Breast epithelium (tissue), 4 donors: ENCODE data around the gene MYL7. TPM values are rescaled to one million over a fixed set of nuclear protein-coding genes. Genes with fewer than 3 reads are reported as not detected.

ENCODE experiments used
- DNase-seq, 2 donors: peaks; one replicate each; pipeline ENCODE4 v3.0.0-alpha.2; 2019; ENCODE audit warnings: low spot score in 2 of 2
- H3K27ac ChIP-seq, 2 donors: fragments of 200-600 bp; sonication (generic) in 1 of 2; one replicate each; pipeline ENCODE4 v1.5.1; 2016 to 2019; ENCODE audit warnings: mild to moderate bottlenecking in 1 of 2
- H3K27me3 ChIP-seq, 2 donors: fragments of 200-600 bp; sonication (generic) in 1 of 2; one replicate each; pipeline versions ENCODE4 v1.5.1 to v1.6.0; 2017 to 2019; ENCODE audit warnings: control low read depth in 1 of 2, mild to moderate bottlenecking in 1 of 2
- H3K36me3 ChIP-seq: fragments of 200-600 bp; one replicate; pipeline ENCODE4 v1.5.1; 2019
- H3K4me1 ChIP-seq, 2 donors: fragments of 200-600 bp; sonication (generic); one replicate each; pipeline ENCODE4 v1.5.1; 2016 to 2019; ENCODE audit warnings: control low read depth in 1 of 2
- H3K4me3 ChIP-seq, 3 donors: fragments of 200-600 bp; sonication (generic); 1 replicate in 2 of 3; 2 replicates in 1 of 3; pipeline ENCODE4 v1.5.1; 2016 to 2019; ENCODE audit warnings: mild to moderate bottlenecking in 3 of 3, moderate library complexity in 2 of 3
- H3K9me3 ChIP-seq, 2 donors: fragments of 200-600 bp; sonication (generic) in 1 of 2; one replicate each; pipeline ENCODE4 v1.5.1; 2016 to 2019; ENCODE audit warnings: control low read depth in 1 of 2
- POLR2A ChIP-seq: fragments of 450-650 bp; IDR thresholded peaks from one replicate; pipeline ENCODE4 v1.6.1; 2016; ENCODE audit warnings: antibody characterized with exemption, mild to moderate bottlenecking, moderate library complexity
- POLR2AphosphoS5 ChIP-seq, 3 donors: sonication (generic); formaldehyde crosslinking; IDR thresholded peaks; one replicate each; pipeline ENCODE4 v1.6.1; 2017; ENCODE audit warnings: antibody characterized with exemption in 3 of 3
- intact Hi-C: fragments of 100-400 bp; cut with DNase I; formaldehyde crosslinking; loops from one replicate; pipeline ENCODE4 v1.15.1; 2023; ENCODE audit warnings: low total_unique reads
- total RNA-seq, 3 donors: library from RNA; depleted of rRNA; stranded (reverse); fragments of >200 nt; gene quantifications; one replicate each; pipeline ENCODE4 v1.1.0, GENCODE V29; 2016
- TF ChIP-seq, protein P1 (sequence below), 3 donors: fragments of 450-650 bp; IDR thresholded peaks; one replicate each; pipeline ENCODE4 v1.5.1; 2016 to 2017; ENCODE audit warnings: antibody characterized with exemption in 3 of 3, mild to moderate bottlenecking in 3 of 3, moderate library complexity in 3 of 3

The MYL7 gene
- total RNA-seq, 3 donors from 2014 or later = 0.73 TPM; not detected in 2

DNA sequence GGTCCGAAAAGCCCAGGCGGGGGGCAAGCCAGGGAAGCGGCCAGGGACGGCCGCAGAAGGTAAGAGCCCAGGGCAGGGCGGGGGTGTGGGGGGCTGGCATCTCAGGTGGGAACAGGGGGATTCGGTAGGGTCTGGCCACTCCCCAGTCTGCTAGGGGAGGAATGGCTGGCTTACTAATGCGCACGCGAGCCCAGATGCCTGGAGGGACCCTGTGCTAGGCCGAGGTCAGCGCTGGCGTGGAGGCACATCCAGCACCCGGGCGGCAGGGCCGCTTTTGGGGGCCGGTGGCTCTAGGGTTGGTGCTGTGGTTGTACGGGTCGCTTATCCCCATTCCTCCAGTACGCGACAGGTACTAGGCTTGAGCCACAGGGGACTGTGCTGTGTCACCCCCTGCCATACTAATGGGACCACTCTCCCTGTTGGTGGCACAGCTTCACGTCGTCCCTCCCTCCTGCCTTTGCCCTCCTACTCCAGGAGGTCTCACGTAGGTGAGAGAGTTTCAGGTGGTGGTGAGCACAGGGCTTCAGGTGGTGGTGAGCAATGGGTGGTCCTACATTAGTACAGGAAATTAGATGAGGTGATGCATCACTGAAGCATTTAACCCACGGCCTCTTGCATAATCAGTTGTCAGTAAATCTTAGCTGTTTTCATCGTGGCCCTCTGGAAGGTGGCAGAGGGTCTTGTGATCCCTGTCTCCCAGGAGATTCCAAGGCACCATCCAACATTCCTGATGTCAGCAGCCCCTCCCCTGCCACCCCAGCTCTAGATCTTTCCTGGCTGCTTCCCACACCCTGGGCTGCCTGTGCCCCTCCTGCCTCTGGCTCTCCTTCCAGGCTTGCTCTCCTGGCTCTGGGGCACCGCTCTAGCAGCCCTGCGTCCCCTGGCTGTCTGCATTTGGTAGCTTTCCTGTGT is 36.0 kb downstream of the MYL7 start:
- Histone ChIP-seq H3K27ac (peak overlapping the region; percentile 87 to 98), H3K9me3 (no peaks in the 10 kb centered on the region), H3K36me3 (no peaks in the 10 kb centered on the region), H3K4me3 (peak overlapping the region; percentile 70 to 95 (median 80)), H3K27me3 (no peaks in the 10 kb centered on the region), H3K4me1 (peaks cover 0 to 2% of the 10 kb centered on the region in 2 donors)
- no peak for DNase-seq
- TF ChIP-seq POLR2AphosphoS5 (IDR thresholded peaks at IDR 0.05) = peak in 2 of 3 donors; percentile 71 to 82
- TF ChIP-seq, protein P1, sequence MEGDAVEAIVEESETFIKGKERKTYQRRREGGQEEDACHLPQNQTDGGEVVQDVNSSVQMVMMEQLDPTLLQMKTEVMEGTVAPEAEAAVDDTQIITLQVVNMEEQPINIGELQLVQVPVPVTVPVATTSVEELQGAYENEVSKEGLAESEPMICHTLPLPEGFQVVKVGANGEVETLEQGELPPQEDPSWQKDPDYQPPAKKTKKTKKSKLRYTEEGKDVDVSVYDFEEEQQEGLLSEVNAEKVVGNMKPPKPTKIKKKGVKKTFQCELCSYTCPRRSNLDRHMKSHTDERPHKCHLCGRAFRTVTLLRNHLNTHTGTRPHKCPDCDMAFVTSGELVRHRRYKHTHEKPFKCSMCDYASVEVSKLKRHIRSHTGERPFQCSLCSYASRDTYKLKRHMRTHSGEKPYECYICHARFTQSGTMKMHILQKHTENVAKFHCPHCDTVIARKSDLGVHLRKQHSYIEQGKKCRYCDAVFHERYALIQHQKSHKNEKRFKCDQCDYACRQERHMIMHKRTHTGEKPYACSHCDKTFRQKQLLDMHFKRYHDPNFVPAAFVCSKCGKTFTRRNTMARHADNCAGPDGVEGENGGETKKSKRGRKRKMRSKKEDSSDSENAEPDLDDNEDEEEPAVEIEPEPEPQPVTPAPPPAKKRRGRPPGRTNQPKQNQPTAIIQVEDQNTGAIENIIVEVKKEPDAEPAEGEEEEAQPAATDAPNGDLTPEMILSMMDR (IDR thresholded peaks at IDR 0.05) = no peak
- intact Hi-C loops = no loop called here

DNA sequence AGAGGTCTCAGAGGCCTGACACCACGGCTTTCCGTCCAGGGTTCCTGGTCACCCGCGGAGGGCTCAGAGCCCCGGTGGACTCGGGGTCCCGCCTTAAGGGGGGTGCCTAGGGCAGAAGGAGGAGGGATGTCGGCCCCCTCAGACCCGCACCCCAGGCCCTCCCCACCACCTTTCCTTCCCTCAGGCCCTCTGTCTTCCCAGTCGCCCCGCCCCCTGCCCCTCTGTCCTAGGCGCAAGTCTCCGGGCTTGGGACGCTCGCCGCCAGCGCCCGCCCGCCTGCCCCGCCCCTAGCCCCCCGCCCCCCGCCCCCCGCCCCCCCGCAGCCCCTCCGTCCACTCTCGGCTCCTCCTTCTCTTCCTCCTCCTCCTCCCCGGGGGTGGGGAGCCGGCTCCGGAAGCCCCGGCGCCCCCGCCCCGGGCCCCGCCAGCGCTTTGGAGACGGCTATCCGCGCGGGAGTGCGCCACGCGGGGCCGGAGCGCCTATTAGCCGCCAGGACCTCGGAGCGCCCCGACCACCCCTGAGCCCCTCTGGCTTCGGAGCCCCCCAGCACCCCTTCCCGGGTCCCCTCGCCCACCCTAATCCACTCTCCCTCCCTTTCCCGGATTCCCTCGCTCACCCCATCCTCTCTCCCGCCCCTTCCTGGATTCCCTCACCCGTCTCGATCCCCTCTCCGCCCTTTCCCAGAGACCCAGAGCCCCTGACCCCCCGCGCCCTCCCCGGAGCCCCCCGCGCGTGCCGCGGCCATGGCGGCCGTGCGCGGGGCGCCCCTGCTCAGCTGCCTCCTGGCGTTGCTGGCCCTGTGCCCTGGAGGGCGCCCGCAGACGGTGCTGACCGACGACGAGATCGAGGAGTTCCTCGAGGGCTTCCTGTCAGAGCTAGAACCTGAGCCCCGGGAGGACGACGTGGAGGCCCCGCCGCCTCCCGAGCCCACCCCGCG is 36.9 kb downstream of the MYL7 start, which contains the start of gene AEBP1:
TSS of gene AEBP1 (plus strand) at position 423 of the 937 bp plus-strand sequence. CDS start at position 744, 321 bp downstream.
- Histone ChIP-seq H3K9me3 (no peaks in the 10 kb centered on the region), H3K27ac (peak within 1 kb of the TSS; percentile 87 to 98), H3K27me3 (no peaks in the 10 kb centered on the region), H3K4me1 (peaks cover 0 to 2% of the 10 kb centered on the region in 2 donors), H3K36me3 (no peaks in the 10 kb centered on the region), H3K4me3 (peak within 1 kb of the TSS; percentile 70 to 95 (median 80))
- intact Hi-C loops = no loop called here
- no peak for DNase-seq
- TF ChIP-seq, protein P1 (IDR thresholded peaks at IDR 0.05) = no peak
- no peak for TF ChIP-seq POLR2AphosphoS5 (IDR thresholded peaks at IDR 0.05)
- no peak for TF ChIP-seq POLR2A

DNA sequence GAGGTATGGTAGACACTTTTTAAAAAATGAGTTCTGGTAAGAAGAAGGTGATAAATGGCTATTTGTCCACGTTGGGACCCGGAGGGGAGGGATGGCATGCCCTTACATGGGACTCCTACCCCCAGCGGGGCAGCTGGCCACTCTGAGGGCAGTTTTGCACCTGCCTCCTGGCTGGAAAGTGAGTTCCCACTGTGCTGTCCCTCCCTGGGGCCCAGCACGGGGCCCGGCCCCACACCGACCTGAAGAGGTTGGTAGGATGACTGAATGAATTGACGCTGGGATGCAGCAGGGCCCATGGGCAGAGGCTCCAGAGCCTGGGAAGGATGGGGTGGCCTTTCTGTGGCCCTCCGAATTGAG is 37.6 kb downstream of the MYL7 start:
- Histone ChIP-seq H3K4me1 (peaks cover 0 to 2% of the 10 kb centered on the region in 2 donors), H3K27ac (peak overlapping the region; percentile 46 to 98), H3K36me3 (no peaks in the 10 kb centered on the region), H3K4me3 (peak overlapping the region; percentile 70 to 95 (median 80)), H3K9me3 (no peaks in the 10 kb centered on the region), H3K27me3 (no peaks in the 10 kb centered on the region)
- TF ChIP-seq, protein P1 (IDR thresholded peaks at IDR 0.05) = no peak
- TF ChIP-seq POLR2A (no peak), POLR2AphosphoS5 (IDR thresholded peaks at IDR 0.05) (no peak)
- DNase-seq = no peak
- intact Hi-C loops = no loop called here

DNA sequence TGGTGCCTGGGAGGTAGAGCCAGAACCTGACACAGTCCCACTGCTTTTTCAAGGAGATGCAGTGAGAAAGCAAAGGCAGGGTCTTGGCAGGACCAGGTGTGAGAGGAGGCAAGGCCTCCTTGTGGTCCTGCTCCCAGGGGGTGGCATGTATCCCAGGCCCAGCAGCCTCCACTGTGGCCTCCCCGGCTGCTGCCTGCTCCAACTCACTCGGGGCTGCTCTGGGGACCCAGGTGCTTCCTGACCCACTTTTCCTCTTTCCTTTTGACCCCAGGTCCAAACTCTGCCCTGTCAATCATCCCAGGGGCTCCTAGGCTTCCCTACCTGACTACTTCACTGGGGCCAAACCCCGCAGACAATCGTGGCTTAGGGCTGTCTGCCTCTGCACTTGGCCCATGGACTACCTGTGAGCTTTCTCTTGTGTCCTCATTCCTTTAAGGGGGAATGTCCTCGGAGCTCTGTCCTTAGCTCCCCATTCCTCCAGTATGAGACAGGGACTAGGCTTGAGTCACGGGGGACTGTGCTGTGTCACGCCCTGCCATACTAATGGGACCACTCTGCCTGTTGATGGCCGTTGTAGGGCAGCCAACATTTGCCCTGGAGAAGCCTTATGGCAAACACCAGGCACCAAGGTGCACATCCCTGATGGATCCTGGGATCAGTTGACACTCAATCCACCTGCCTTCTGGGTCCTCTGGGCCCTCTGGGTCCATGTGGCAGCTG is 38.1 kb downstream of the MYL7 start:
- TF ChIP-seq POLR2AphosphoS5 (IDR thresholded peaks at IDR 0.05) = no peak
- no peak for TF ChIP-seq POLR2A
- TF ChIP-seq, protein P1 (IDR thresholded peaks at IDR 0.05) = no peak
- Histone ChIP-seq H3K36me3 (no peaks in the 10 kb centered on the region), H3K4me1 (peaks cover 0 to 2% of the 10 kb centered on the region in 2 donors), H3K27me3 (no peaks in the 10 kb centered on the region), H3K27ac (peak overlapping the region; percentile 46 to 98), H3K9me3 (no peaks in the 10 kb centered on the region), H3K4me3 (no peak overlapping the region)
- DNase-seq = no peak
- intact Hi-C loops = no loop called here
